SK-MEL-5 (cell line): ENCODE data around the gene NKX6-2. TPM values are rescaled to one million over a fixed set of nuclear protein-coding genes. Genes with fewer than 3 reads are reported as not detected.
"Not testable (repeated sequence)": the region's sequence is repeated elsewhere in the genome, so short reads cannot be mapped to it uniquely, and the experiment has no call there.

ENCODE experiments used
- DNase-seq: peaks from one replicate; pipeline ENCODE4 v3.0.0-alpha.2; 2016; ENCODE audit warnings: low read depth, low spot score
- in situ Hi-C: cut with HindIII; loops from 2 replicates; pipeline ENCODE4 v1.10.0; 2016; ENCODE audit warnings: low sequenced_read_pairs, high pct_unique_total_duplicates, low pct_unique_long_range_greater_than_20kb
- polyA plus RNA-seq, 2 experiments: library from polyadenylated mRNA; depleted of rRNA; stranded (reverse); fragments of >200 nt; gene quantifications; 2 replicates each; pipeline ENCODE4 v1.2.3, GENCODE V29; 2015
- total RNA-seq: library from RNA; depleted of rRNA; stranded (reverse); fragments of >200 nt; shearing (Covaris generic); gene quantifications from 2 replicates; pipeline ENCODE4 v1.2.3, GENCODE V29; 2014; rRNA removed

The NKX6-2 gene
- not detected in 2 replicates for total RNA-seq
- polyA plus RNA-seq (2015; cell fraction: cytosol; rRNA removed), result not detected in 2 replicates
- not detected in 2 replicates for polyA plus RNA-seq (2015; cell fraction: nucleus; rRNA removed)

DNA sequence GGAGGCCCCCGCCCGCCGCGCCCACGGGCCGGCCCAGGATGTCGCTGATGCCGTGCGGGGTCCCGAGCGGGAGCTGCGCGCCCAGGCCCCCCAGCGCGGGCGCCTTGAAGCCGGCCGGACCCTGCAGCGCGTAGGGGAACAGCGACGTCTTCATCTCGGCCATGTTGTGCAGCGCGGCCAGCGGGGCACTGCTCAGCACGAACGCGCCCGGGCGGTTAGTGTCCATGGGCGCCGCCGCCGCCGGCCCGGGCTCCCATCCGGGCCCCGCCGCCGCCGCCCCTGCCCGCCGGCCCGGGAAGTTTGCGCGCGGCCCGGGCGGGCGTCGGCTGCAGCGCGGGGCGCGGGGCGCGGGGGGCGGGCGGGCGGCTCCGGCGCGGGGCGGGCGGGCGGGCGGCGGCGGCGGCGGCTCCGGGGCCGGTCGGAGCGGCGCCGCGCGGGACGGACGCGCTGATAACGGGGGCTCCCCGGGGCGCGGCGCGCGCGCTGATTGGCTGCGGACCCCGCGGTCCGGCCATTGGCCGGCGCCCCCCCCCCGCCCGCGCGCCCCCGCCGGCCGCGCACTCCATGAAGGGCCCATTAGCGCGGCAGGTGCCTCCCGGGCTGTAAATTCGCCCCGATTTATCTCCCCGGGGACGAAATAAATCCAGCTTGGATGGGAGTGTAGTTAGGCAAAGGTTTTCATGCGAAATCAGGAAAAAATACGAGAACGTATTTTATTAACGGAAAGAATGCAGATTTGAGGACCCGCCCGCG is at the start of gene NKX6-2:
Gene NKX6-2, minus strand, starts transcription at position 425 of the 753 bp plus-strand sequence. Its CDS starts 199 bp downstream, at position 226.
- in situ Hi-C loops, result no loop called here
- no peak for DNase-seq

- in situ Hi-C loops, result no loop called here
- no peak for DNase-seq
Observed at GRCh38 chr10:132834891-132835847, 49.2 kb upstream of the NKX6-2 start.

GRCh38 chr10:132834311-132834761 is 48.4 kb upstream of the NKX6-2 start:
- DNase-seq, result no peak
- in situ Hi-C loops, result no loop called here

GRCh38 chr10:132833421-132834111 is 47.6 kb upstream of the NKX6-2 start:
- DNase-seq, result no peak
- in situ Hi-C loops, result no loop called here

DNA sequence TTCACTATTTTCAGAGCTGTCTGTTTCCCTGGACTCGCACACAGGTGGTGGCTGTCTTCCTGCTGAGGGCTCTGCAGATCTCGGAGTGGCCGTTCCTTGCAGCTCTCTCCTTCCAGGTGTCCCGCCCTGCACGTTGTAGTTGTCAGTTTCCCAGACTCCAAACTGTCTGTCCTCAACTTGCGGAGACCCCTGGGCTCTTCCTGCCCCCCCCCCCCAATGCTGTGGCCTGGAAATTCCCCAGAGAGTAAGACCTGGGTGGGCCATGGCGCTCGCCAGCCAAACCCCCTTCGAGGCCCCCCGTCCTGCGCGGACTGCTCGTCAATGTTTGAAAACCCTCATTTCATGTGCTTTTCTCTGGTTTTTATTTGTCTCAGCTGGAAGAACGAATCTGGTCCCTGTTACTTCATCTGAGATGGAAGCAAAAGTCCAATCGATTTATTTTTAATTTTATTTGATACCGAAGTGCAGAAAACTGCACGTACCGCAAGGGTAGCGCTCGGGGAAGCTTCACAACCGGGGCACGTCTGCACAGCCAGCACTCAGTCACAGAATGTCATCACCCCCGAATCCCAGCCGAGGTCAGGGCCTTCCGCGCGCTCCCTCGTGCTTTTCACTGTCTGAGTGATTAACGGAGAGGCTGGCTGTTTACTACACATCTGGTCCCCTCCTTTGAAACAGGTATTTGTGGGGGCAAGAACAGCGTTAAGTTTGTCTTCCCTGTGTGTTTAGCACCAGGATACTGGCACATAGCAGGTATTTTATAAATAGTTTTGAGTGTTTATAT is 46.4 kb upstream of the NKX6-2 start:
- in situ Hi-C loops, result no loop called here
- no peak for DNase-seq

GRCh38 chr10:132829403-132829802 is 43.5 kb upstream of the NKX6-2 start:
- no peak for DNase-seq
- in situ Hi-C loops, result no loop called here

GRCh38 chr10:132828681-132829080 is 42.7 kb upstream of the NKX6-2 start:
- in situ Hi-C loops, result no loop called here
- DNase-seq, result no peak

DNA sequence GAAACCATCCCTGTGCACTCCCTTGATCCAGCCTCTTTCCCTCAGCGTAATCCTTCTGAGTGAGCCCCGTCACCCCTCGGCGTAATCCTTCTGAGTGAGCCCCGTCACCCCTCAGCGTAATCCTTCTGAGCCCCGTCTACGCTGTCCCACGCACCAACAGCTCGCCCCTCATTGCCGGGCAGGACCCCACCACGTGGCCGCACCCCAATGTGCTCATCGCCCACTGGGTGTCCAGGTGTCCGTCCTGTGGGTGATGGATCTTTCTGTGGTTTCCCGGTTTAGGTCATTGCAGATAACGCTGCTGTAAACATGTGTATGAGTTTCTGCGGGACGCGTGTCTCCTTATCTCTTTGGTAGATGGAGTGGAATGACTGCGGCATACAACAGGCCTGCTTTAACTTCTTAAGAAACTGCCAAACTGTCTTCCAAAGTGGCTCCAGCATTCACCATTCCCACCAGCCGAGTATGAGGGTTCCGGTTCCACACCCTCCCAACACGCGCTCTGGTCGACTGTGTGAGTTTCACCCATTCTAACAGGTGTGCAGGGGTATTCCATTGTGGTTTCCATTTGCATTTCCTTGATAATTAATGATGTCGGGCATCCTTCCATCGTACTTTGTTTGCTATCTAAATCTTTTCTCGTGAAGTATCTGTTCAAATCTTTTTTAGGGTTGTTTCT is 42.1 kb upstream of the NKX6-2 start:
- DNase-seq, result no peak
- in situ Hi-C loops, result no loop called here

GRCh38 chr10:132827423-132827789 is 41.5 kb upstream of the NKX6-2 start:
- no peak for DNase-seq
- in situ Hi-C loops, result no loop called here

- DNase-seq, result no peak
- in situ Hi-C loops, result no loop called here
Observed at GRCh38 chr10:132826524-132827422, 40.8 kb upstream of the NKX6-2 start.

DNA sequence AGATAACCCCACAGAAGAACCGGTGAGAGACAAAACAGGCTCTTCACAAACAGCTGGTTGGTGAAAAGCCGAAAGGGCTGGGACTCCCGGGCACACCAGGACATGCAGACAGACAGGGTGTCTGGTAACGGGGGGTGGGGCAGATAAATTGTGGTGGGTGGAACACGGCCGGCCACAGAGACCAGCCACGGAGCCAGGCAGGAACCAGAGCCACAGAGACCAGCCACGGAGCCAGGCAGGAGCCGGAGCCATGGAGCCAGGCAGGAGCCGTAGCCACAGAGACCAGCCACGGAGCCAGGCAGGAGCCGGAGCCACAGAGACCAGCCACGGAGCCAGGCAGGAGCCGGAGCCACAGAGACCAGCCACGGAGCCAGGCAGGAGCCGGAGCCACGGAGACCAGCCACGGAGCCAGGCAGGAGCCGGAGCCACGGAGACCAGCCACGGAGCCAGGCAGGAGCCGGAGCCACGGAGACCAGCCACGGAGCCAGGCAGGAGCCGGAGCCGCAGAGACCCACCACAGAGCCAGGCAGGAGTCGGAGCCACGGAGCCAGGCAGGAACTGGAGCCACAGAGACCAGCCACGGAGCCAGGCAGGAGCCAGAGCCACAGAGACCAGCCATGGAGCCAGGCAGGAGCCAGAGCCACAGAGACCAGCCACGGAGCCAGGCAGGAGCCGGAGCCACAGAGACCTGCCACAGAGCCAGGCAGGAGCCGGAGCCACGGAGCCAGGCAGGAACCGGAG is 40.0 kb upstream of the NKX6-2 start:
- in situ Hi-C loops, DNase-seq: not testable (repeated sequence)

DNA sequence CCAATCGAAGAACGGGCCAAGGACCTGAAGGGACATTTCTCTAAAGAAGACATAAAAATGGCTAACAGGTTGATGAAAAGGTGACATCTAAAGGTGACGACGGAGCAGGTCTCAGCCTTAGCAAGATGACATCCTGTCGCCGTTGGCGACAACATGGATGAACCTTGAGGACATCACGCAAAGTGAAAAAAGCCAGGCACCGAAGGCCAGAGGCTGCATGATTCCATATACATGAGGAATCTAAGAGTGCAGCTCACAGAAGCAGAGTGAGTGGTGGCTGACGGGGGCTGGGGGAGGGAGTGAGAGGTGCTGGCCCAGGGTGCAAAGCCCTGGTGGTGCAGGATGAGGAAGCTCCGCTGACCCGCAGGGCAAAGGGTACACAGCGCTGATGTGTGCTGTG is 34.1 kb upstream of the NKX6-2 start:
- in situ Hi-C loops, result no loop called here
- DNase-seq, result no peak

GRCh38 chr10:132817701-132818211 is 31.8 kb upstream of the NKX6-2 start:
- no peak for DNase-seq
- in situ Hi-C loops, result no loop called here

DNA sequence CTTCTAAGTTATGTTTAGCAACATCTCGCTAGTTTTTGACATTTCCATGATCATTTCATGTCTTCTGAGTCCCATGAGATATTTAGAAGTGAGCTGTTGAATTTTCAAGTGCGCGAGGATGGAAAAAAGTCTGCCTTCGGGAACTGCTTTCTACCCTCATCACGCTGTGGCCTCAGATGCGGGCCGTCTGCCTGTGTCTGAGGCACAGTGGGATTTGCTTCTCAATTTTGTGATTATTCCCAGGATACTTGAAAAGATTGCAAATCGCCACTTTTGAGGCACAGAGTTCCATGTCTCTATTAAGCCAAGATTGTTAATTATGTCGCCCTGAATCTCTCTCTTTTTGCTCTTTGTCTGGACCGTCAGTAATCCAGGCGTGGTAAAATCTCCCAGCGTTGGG is 30.8 kb upstream of the NKX6-2 start:
- no peak for DNase-seq
- in situ Hi-C loops, result no loop called here
